OCI-LY3 (cell line): ENCODE measurements around the gene NOS2.

Experiments used
- H2AFZ ChIP-seq: fragments of 200-600, 300-600 bp; shearing (Covaris generic); 2 replicates; pipeline ENCODE4 v1.6.0; 2014; ENCODE audit warnings: antibody characterized with exemption, low read depth, low read length
- H3K27ac ChIP-seq: fragments of 200-600, 300-600 bp; sonication (generic); 2 replicates; pipeline ENCODE4 v1.5.1; 2014; ENCODE audit warnings: mild to moderate bottlenecking, low read length, moderate library complexity, mixed read lengths
- H3K27me3 ChIP-seq: fragments of 200-600, 300-600 bp; sonication (generic); 2 replicates; pipeline ENCODE4 v1.6.1; 2014; ENCODE audit warnings: low read depth, low read length, mixed read lengths
- H3K36me3 ChIP-seq: fragments of 200-600, 300-600 bp; sonication (generic); replicated peaks from 2 replicates; pipeline ENCODE3; 2014; ENCODE audit warnings: low read depth, low read length, mixed read lengths
- H3K4me1 ChIP-seq: fragments of 300-600, 200-600 bp; sonication (generic); 2 replicates; pipeline ENCODE4 v1.6.1; 2014; ENCODE audit warnings: low read length, mixed read lengths
- H3K4me2 ChIP-seq: fragments of 200-600, 300-600 bp; sonication (generic); 2 replicates; pipeline ENCODE4 v1.6.1; 2014; ENCODE audit warnings: low read length, mixed read lengths
- H3K4me3 ChIP-seq: fragments of 300-600, 200-600 bp; sonication (generic); 2 replicates; pipeline ENCODE4 v1.5.1; 2014; ENCODE audit warnings: antibody characterized with exemption, mild to moderate bottlenecking, low read length, moderate library complexity
- H3K79me2 ChIP-seq: fragments of 300-600, 200-600 bp; shearing (Covaris generic); 2 replicates; pipeline ENCODE4 v1.6.1; 2014; ENCODE audit warnings: mild to moderate bottlenecking, low read length, mixed read lengths
- H3K9ac ChIP-seq: fragments of 300-600, 200-600 bp; shearing (Covaris generic); 2 replicates; pipeline ENCODE4 v1.6.0; 2014; ENCODE audit warnings: mild to moderate bottlenecking, low read length, moderate library complexity
- H3K9me3 ChIP-seq: fragments of 200-600, 300-600 bp; shearing (Covaris generic); 2 replicates; pipeline ENCODE4 v1.6.1; 2014; ENCODE audit warnings: low read length, mixed read lengths; ENCODE audit not compliant: insufficient read depth
- H4K20me1 ChIP-seq: fragments of 200-600, 300-600 bp; sonication (generic); 2 replicates; pipeline ENCODE4 v1.6.1; 2016; ENCODE audit warnings: low read length, mixed read lengths; ENCODE audit not compliant: insufficient read depth
- CTCF ChIP-seq: fragments of 200-600, 300-600 bp; sonication (generic); IDR thresholded peaks from 2 replicates; pipeline ENCODE4 v1.5.1; 2014; ENCODE audit warnings: antibody characterized with exemption, low read length, low read depth
- EZH2phosphoT487 ChIP-seq: fragments of 200-600 bp; shearing (Covaris generic); IDR thresholded peaks from 2 replicates; pipeline ENCODE4 v1.6.1; 2018; ENCODE audit warnings: antibody characterized with exemption, mixed run types, low read depth

The NOS2 gene

GRCh38 chr17:27808628-27809027, 8.3 kb upstream of the NOS2 start:
- Histone ChIP-seq H3K9ac (peak overlapping the region; percentile 57), H3K27me3 (no peaks in the 10 kb centered on the region), H3K9me3 (no peaks in the 10 kb centered on the region), H3K4me3 (peak overlapping the region; percentile 65), H2AFZ (peak overlapping the region; percentile 55), H3K27ac (peak overlapping the region; percentile 85), H3K4me1 (peaks cover 63% of the 10 kb centered on the region), H3K36me3 (no peaks in the 10 kb centered on the region), H3K4me2 (peak overlapping the region; percentile 93), H4K20me1 (no peaks in the 10 kb centered on the region), H3K79me2 (no peaks in the 10 kb centered on the region)
- TF ChIP-seq EZH2phosphoT487 (no peak), CTCF (no peak)

- H3K4me2 ChIP-seq: peak overlapping the region; percentile 93
Measured at GRCh38 chr17:27807567-27808470, 7.5 kb upstream of the NOS2 start.

GRCh38 chr17:27805520-27806146, 5.3 kb upstream of the NOS2 start:
- peak; percentile 88 for TF ChIP-seq CTCF
- no peak for TF ChIP-seq EZH2phosphoT487
- peak overlapping the region; percentile 80 for H3K4me3 ChIP-seq
- H3K9ac ChIP-seq: peak overlapping the region; percentile 83

More at GRCh38 chr17:27807567-27808470, 7.5 kb upstream of the NOS2 start:
- peak overlapping the region; percentile 55 for H2AFZ ChIP-seq
- no peaks in the 10 kb centered on the region for H4K20me1 ChIP-seq
- peak overlapping the region; percentile 85 for H3K27ac ChIP-seq
- H3K27me3 ChIP-seq: no peaks in the 10 kb centered on the region
- TF ChIP-seq CTCF: no peak
- no peak for TF ChIP-seq EZH2phosphoT487
- no peaks in the 10 kb centered on the region for H3K9me3 ChIP-seq
- no peaks in the 10 kb centered on the region for H3K36me3 ChIP-seq
- peaks cover 63% of the 10 kb centered on the region for H3K4me1 ChIP-seq
- H3K79me2 ChIP-seq: no peaks in the 10 kb centered on the region
- peak overlapping the region; percentile 65 for H3K4me3 ChIP-seq
- peak overlapping the region; percentile 57 for H3K9ac ChIP-seq

GRCh38 chr17:27804113-27804512, 3.8 kb upstream of the NOS2 start:
- no peak overlapping the region for H3K27ac ChIP-seq

More at GRCh38 chr17:27805520-27806146, 5.3 kb upstream of the NOS2 start:
- Histone ChIP-seq H4K20me1 (no peaks in the 10 kb centered on the region), H3K79me2 (no peaks in the 10 kb centered on the region), H3K27ac (peak overlapping the region; percentile 90), H3K4me1 (peaks cover 56% of the 10 kb centered on the region), H2AFZ (peak overlapping the region; percentile 69; the same call in 1 of the 2 replicates), H3K27me3 (no peaks in the 10 kb centered on the region), H3K4me2 (peak overlapping the region; percentile 98), H3K9me3 (no peaks in the 10 kb centered on the region), H3K36me3 (no peaks in the 10 kb centered on the region)

More at GRCh38 chr17:27804113-27804512, 3.8 kb upstream of the NOS2 start:
- H3K36me3 ChIP-seq: no peaks in the 10 kb centered on the region
- no peak overlapping the region for H2AFZ ChIP-seq
- no peak overlapping the region for H3K9ac ChIP-seq
- H4K20me1 ChIP-seq: no peaks in the 10 kb centered on the region
- no peak for TF ChIP-seq CTCF
- TF ChIP-seq EZH2phosphoT487: no peak
- no peaks in the 10 kb centered on the region for H3K27me3 ChIP-seq
- H3K4me2 ChIP-seq: no peak overlapping the region
- peaks cover 47% of the 10 kb centered on the region for H3K4me1 ChIP-seq
- no peaks in the 10 kb centered on the region for H3K79me2 ChIP-seq
- no peaks in the 10 kb centered on the region for H3K9me3 ChIP-seq
- H3K4me3 ChIP-seq: no peak overlapping the region
